Gastroesophageal sphincter (tissue), 4 donors: ENCODE data around the gene C1GALT1. TPM values are rescaled to one million over a fixed set of nuclear protein-coding genes. Genes with fewer than 3 reads are reported as not detected.

Experiments used
- ATAC-seq: fragments of 150-250 bp; one replicate; pipeline ENCODE4 v1.9.1; 2016; ENCODE audit warnings: mild to moderate bottlenecking, moderate library complexity
- H3K27ac ChIP-seq, 4 donors: fragments of 200-600 bp; sonication (generic) in 3 of 4; 1 replicate in 3 of 4; 2 replicates in 1 of 4; pipeline ENCODE4 v1.5.1; 2016 to 2019
- H3K27me3 ChIP-seq: fragments of 200-600 bp; sonication (generic); one replicate; pipeline ENCODE4 v1.5.1; 2019
- H3K36me3 ChIP-seq, 2 donors: fragments of 200-600 bp; sonication (generic); one replicate each; pipeline ENCODE4 v1.5.1; 2019; ENCODE audit warnings: control low read depth in 1 of 2
- H3K4me1 ChIP-seq, 3 donors: fragments of 200-600 bp; sonication (generic); 1 replicate in 2 of 3; 2 replicates in 1 of 3; pipeline ENCODE4 v1.5.1; 2016 to 2019; ENCODE audit warnings: control low read depth in 2 of 3
- H3K4me3 ChIP-seq, 2 donors: fragments of 200-600 bp; sonication (generic); one replicate each; pipeline ENCODE4 v1.5.1; 2019; ENCODE audit warnings: mild to moderate bottlenecking in 1 of 2, moderate library complexity in 1 of 2
- H3K9me3 ChIP-seq, 3 donors: fragments of 200-600 bp; sonication (generic); one replicate each; pipeline ENCODE4 v1.5.1; 2017 to 2019; ENCODE audit warnings: control low read depth in 2 of 3
- CTCF ChIP-seq, 4 experiments: fragments of 200-600 bp in 2 of 4; fragments of 450-650 bp in 2 of 4; sonication (generic) in 1 of 4; IDR thresholded peaks; one replicate each; pipeline ENCODE4 v1.5.1; 2017 to 2019; ENCODE audit warnings: antibody characterized with exemption in 4 of 4, mild to moderate bottlenecking in 2 of 4, moderate library complexity in 2 of 4
- EP300 ChIP-seq: sonication (generic); formaldehyde crosslinking; IDR thresholded peaks from one replicate; pipeline ENCODE4 v1.6.1; 2017; ENCODE audit warnings: antibody characterized with exemption, mild to moderate bottlenecking
- POLR2A ChIP-seq, 2 donors: fragments of 450-650 bp; IDR thresholded peaks; one replicate each; pipeline ENCODE4 v1.6.1; 2017; ENCODE audit warnings: antibody characterized with exemption in 2 of 2, mild to moderate bottlenecking in 2 of 2, moderate library complexity in 1 of 2
- POLR2AphosphoS5 ChIP-seq: sonication (generic); formaldehyde crosslinking; IDR thresholded peaks from one replicate; pipeline ENCODE4 v1.6.1; 2017; ENCODE audit warnings: antibody characterized with exemption
- WGBS, 2 donors: methylation state at CpG; one replicate each; pipeline ENCODE4 v1.1.5; 2018; ENCODE audit warnings: low coverage in 1 of 2; 5-methylcytosine and 5-hydroxymethylcytosine counted together
- total RNA-seq, 4 donors: library from RNA; depleted of rRNA; stranded (reverse); fragments of >200 nt; gene quantifications; one replicate each; pipeline ENCODE4 v1.1.0, GENCODE V29; 2016

C1GALT1 gene
- total RNA-seq, 4 donors from 2014 or later = 11.7 to 34.6 (median 12.7) TPM

- Histone ChIP-seq H3K9me3 (no peaks in the 10 kb centered on the region), H3K27ac (no peak overlapping the region), H3K36me3 (peaks cover 0 to 45% of the 10 kb centered on the region in 2 donors), H3K4me3 (no peak overlapping the region), H3K27me3 (no peaks in the 10 kb centered on the region), H3K4me1 (no peaks in the 10 kb centered on the region)
- no peak for ATAC-seq
- TF ChIP-seq POLR2AphosphoS5 (no peak), POLR2A (IDR thresholded peaks at IDR 0.05) (no peak), EP300 (no peak), CTCF (IDR thresholded peaks at IDR 0.05) (no peak)
- WGBS, 2 donors = 90 to 92% methylated on average over 8 to 11 of the region's 13 CpGs
Observed at GRCh38 chr7:7214398-7215347, 32.3 kb downstream of the C1GALT1 start.

- H3K27ac ChIP-seq = no peak overlapping the region
- WGBS, 2 donors = 60 to 90% methylated on average over 1 to 6 of the region's 6 CpGs
Observed at GRCh38 chr7:7216279-7216678, 33.9 kb downstream of the C1GALT1 start.

GRCh38 chr7:7219216-7219615 lies 36.9 kb downstream of the C1GALT1 start:
- Histone ChIP-seq H3K27me3 (no peaks in the 10 kb centered on the region), H3K27ac (no peak overlapping the region), H3K4me3 (no peak overlapping the region), H3K36me3 (peaks cover 0 to 45% of the 10 kb centered on the region in 2 donors), H3K4me1 (peaks cover 0 to 6% (median 2%) of the 10 kb centered on the region in 3 donors), H3K9me3 (no peaks in the 10 kb centered on the region)
- ATAC-seq = no peak
- TF ChIP-seq POLR2AphosphoS5 (no peak), CTCF (IDR thresholded peaks at IDR 0.05) (no peak), EP300 (no peak), POLR2A (IDR thresholded peaks at IDR 0.05) (no peak)

More at GRCh38 chr7:7216279-7216678, 33.9 kb downstream of the C1GALT1 start:
- Histone ChIP-seq H3K4me1 (no peaks in the 10 kb centered on the region), H3K36me3 (peaks cover 0 to 45% of the 10 kb centered on the region in 2 donors), H3K27me3 (no peaks in the 10 kb centered on the region), H3K4me3 (no peak overlapping the region), H3K9me3 (no peaks in the 10 kb centered on the region)
- no peak for ATAC-seq
- TF ChIP-seq EP300 (no peak), CTCF (IDR thresholded peaks at IDR 0.05) (no peak), POLR2A (IDR thresholded peaks at IDR 0.05) (no peak), POLR2AphosphoS5 (no peak)

GRCh38 chr7:7220821-7221220 lies 38.5 kb downstream of the C1GALT1 start:
- Histone ChIP-seq H3K4me3 (no peak overlapping the region), H3K4me1 (peaks cover 0 to 6% (median 2%) of the 10 kb centered on the region in 3 donors), H3K27ac (no peak overlapping the region), H3K36me3 (peaks cover 0 to 32% of the 10 kb centered on the region in 2 donors), H3K9me3 (no peaks in the 10 kb centered on the region), H3K27me3 (no peaks in the 10 kb centered on the region)
- ATAC-seq = no peak
- no peak for TF ChIP-seq POLR2AphosphoS5
- no peak for TF ChIP-seq POLR2A (IDR thresholded peaks at IDR 0.05)
- 85 to 86% methylated on average over 2 to 3 of the region's 3 CpGs for WGBS, 2 donors

GRCh38 chr7:7221599-7222038 lies 39.3 kb downstream of the C1GALT1 start:
- H3K27ac ChIP-seq = no peak overlapping the region
- no peak for ATAC-seq

GRCh38 chr7:7223250-7223649 lies 40.9 kb downstream of the C1GALT1 start:
- Histone ChIP-seq H3K27me3 (no peaks in the 10 kb centered on the region), H3K27ac (no peak overlapping the region), H3K4me3 (no peak overlapping the region), H3K4me1 (peaks cover 0 to 6% (median 2%) of the 10 kb centered on the region in 3 donors), H3K9me3 (no peaks in the 10 kb centered on the region), H3K36me3 (peaks cover 0 to 10% of the 10 kb centered on the region in 2 donors)
- no peak for ATAC-seq
- WGBS, 2 donors = 97 to 100% methylated on average over 2 of the region's 2 CpGs
- TF ChIP-seq POLR2AphosphoS5 (no peak), POLR2A (IDR thresholded peaks at IDR 0.05) (no peak), EP300 (no peak), CTCF (IDR thresholded peaks at IDR 0.05) (no peak)

More at GRCh38 chr7:7221599-7222038, 39.3 kb downstream of the C1GALT1 start:
- peaks cover 0 to 6% (median 2%) of the 10 kb centered on the region in 3 donors for H3K4me1 ChIP-seq
- no peaks in the 10 kb centered on the region for H3K27me3 ChIP-seq
- 0 to 43% methylated on average over 1 to 2 of the region's 2 CpGs for WGBS, 2 donors
- no peak overlapping the region for H3K4me3 ChIP-seq
- peaks cover 0 to 24% of the 10 kb centered on the region in 2 donors for H3K36me3 ChIP-seq
- TF ChIP-seq EP300 (no peak), POLR2A (IDR thresholded peaks at IDR 0.05) (no peak)
- H3K9me3 ChIP-seq = no peaks in the 10 kb centered on the region
